HL-60/S4 (cell line): ENCODE data around the gene RACGAP1.

Source experiments
- in situ Hi-C: fragments of 300-500 bp; cut with MboI; formaldehyde crosslinking; loops from 2 replicates; pipeline ENCODE4 v1.14.3; 2022; ENCODE audit warnings: low sequenced_read_pairs

RACGAP1 gene

DNA sequence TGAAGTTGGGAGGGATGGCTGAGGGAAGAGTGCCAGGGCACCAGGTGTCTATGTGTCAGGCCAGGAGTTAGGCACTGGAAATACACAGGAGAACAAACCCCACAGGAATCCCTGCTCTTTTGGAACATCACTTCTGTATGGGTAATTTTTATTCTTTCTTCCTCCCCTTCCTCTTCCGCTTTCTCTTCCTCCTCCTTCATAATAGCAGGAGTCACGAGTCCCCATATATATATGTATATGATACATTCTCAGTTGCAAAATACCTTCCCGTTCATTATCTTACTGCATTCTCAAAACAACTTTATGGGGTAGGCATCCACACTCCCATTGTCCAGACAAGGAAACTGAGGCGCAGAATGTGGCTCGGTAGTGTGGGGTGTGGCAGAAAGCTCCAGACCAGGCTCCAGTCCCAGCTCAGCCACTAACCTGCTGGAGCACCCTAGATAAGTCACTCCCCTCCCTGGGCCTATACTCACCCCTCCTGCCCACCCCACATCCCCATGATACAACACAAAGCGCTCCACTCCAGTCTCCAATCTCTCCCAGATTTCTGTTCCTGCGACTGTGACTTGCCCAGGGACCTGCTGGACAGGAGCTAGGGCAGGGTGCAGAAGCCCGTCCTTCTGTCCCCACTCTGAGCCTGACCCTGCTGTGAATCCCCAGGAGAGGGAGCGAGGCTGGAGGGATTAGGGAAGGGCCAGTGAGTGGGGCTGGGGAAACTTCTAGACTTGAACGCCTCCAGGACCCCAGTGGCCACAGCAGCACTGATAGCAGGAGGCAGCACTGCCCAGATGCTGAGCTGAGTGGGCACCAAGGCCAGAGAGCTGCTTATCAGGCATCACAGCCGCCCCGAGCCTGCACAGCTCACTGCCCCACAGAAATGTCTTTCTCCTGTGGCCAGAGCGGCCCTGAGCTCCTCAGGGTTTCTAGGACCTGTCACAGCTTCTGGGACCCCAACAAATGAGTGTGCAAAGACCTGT, 76.1 kb downstream of the RACGAP1 start:
- in situ Hi-C loops, result no loop called here

DNA sequence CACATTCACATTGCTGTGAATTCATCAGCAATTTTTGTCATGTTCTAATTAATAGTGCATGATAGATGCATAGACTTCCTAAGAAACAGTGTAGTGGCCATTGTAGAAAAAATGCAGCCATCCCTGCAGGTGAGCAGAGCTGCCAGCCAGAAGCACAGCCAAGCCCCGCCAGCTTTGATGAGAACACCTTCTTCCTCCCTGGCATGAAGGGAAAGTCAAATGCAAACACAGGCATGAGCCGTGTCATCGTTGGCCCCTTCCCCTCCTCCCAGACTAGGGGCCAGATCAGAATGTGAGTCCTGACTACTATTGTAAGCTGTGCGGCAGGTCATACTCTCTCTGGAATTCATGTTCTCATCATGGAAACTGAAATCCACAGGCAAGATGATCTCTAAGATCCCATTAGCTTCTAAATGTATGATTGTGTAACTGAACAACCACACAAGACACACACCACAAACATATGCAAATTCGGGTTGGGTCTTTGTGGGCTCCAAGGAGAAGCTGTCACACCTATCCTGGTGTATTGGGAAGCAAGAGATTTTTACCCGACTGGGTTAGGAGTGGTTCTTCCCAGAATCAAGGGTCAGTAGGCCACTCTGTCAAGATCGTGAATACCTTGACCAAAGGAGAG, 77.6 kb downstream of the RACGAP1 start:
- in situ Hi-C loops, result no loop called here

DNA sequence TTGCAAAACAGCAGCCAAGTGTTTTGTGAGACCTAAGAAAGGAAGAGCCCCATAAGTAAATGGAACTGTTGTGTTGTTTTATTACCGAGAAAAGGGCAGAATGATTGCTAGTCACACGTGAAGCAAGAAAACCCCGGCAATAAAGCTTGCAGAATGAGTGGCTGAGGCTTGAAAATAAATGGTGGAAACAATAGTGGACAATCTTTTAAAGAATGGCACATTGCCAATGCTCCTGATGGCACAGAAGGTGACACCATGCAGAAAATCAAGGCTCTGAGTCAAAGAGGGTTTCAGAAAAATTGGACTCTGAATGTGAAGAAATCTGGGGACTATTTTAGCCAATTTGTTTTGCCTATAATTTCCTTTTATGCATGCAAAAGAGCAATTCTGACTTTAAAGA, 78.8 kb downstream of the RACGAP1 start:
- in situ Hi-C loops, result no loop called here

DNA sequence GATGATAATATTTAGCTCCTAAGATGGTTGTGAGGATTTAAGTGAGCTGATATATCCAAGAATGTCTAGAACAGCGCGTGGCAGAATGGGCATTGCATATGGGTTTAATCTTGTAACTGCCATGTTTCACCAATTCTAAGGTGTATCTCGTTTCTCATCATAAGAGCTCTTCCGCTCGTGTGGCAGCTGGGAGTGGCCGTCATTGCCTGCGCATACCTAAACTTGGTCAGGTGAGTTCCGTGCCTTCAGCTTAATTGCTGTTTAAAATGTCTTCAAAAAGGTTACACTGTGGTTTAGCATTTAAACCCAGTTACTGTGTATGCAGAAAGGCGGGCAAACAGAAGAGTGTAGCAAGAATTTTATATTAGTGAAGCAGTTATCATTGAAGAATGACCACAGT, 79.2 kb downstream of the RACGAP1 start:
- in situ Hi-C loops, result no loop called here

GRCh38 chr12:49945394-49946080, 79.8 kb downstream of the RACGAP1 start:
- in situ Hi-C loops, result no loop called here

GRCh38 chr12:49944718-49945117, 80.6 kb downstream of the RACGAP1 start:
- in situ Hi-C loops, result no loop called here

DNA sequence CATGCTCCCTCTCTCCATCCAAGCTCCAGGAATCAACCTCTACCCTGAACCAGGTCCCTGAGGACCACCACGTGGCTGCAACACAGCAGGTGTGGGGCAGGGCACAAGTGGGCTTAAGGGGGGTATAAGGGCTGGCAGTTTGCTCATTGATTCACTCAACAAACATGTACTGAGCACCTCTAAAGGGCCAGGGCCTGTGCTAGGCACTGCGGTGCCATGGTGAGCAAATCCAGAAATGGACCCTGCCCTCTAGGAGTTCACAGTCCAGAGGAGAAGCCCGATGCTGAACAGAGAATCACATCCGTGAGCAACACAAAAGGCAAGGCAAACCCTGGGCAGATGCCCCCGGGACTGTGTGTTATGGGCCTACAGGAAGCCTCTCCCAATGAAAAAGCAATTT, 81.2 kb downstream of the RACGAP1 start:
- in situ Hi-C loops, result no loop called here

DNA sequence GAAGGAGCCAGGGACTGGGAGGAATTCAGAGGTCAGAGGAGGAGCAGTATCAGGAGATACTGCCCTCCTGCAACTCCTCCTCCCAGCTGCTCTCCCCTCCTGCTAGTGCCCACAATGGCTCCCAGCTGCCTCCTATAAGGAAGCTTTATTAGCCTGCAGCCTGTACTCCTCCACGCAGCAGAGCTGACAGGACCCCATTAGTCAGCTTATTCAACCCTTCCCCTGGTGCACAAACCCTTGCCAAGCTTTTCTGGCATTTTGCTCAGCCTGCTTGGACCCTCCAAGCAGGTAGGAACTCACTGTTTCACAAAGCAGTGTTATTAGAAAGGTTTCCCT, 81.7 kb downstream of the RACGAP1 start:
- in situ Hi-C loops, result no loop called here

GRCh38 chr12:49942921-49943624, 82.2 kb downstream of the RACGAP1 start:
- in situ Hi-C loops, result no loop called here

GRCh38 chr12:49942512-49942893, 82.8 kb downstream of the RACGAP1 start:
- in situ Hi-C loops, result no loop called here

DNA sequence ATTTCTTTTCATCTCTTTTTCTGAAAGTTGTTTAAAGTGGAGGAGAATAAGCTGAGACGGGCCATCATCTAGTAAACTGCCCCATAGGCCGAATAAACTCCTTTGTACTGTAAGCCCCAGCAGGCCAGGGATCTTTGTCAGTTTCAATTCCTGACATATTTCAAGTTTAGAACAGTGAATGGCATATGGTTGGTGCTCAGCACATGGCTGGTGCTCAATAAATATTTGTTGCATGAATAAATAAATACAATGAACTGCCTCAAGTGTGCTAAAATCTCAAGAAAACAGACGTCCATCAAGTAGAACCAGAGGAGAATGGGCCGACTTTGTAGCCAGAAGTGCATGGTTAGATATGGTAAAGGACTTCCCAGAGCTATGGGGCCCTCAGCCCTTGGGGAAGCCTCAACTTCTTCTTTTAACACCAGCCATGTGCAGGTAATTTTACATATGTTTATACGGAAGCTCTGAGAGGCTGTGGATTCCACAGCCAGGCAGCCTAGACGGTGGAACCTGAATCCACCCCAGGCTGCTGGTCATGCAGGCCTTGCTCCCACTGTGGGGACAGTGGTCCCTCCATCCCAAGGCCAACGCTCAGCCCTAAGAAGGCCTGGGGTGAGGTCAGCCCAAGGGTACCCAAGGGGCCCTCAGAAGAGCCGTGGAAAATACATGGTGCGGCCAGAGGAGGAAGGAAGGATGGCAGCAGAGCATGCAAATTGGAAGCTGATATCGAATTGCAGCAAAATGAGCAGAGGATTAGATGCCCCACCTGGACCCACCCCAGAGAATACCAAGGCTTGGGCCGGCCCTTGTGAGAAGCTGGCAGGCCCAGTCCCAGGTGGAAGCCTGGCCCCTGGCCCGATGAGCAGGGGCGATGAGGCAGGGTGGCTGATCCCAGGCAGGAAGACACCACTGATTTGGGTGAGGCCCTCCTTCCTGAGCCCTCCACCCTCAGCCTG, 83.5 kb downstream of the RACGAP1 start:
- in situ Hi-C loops, result no loop called here

DNA sequence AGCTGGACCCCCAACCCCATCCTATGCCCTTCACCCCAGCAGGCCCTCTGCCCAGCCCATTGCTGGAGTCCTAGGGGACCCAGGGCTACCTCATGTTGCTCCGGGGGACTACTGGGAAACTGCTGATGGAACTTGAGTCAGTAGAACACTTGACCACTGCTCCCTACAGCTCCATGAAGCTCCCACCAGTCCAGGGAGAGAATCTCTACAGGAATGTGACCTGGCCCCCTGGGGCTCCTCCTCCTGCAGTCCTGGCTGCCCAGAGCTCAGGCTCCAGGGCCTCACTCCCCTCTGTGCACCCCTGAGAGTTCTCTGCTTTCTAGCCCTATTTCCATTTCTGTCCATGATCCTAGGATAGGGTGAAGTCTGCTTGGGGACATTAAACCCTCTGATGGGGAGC, 85.6 kb downstream of the RACGAP1 start:
- in situ Hi-C loops, result no loop called here

- in situ Hi-C loops, result no loop called here
Observed at GRCh38 chr12:49939307-49939706, 86.0 kb downstream of the RACGAP1 start.
